GM18867 (cell line): ENCODE data around the gene CNTN1.

Experiments used
- ATAC-seq: cut with Tn5 transposase; IDR thresholded peaks from one replicate; pipeline ENCODE4 v1.9.1; 2021; ENCODE audit warnings: mild to moderate bottlenecking, moderate library complexity; ENCODE audit not compliant: unreplicated experiment

Gene CNTN1

DNA sequence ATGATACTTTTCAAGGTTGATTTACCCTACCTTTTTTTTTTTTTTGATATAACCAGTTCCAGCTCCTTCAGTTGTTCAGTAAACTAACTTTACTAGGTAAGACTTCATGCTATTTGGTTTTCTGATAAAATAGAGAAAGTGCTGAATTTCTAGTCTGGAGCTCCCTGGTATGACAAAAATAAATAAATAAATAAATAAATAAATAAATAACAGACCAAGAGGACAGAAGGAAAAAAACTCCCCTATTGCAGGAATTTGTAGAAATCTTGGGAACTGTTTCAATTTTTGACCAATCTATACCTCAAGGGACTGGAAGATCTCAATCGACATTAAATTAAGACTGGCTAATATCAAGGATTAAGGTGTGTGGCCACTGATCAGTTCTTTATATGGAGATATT lies 265.2 kb downstream of the CNTN1 start:
- ATAC-seq, result no peak

DNA sequence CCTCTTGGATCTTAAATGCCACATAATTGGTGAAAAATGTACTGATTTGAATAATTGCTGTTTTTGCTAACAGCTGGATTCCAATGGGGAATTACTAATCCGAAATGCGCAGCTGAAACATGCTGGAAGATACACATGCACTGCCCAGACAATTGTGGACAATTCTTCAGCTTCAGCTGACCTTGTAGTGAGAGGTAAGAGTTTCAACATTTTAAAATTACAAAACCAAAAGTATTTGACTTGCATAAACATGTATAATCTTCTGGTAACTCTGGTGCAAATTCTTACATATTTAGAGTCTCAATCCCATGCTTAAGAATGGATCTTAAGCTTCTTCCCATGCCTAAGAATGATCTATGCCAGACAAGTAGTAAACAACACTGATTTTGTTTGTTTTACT lies 266.8 kb downstream of the CNTN1 start:
- no peak for ATAC-seq

DNA sequence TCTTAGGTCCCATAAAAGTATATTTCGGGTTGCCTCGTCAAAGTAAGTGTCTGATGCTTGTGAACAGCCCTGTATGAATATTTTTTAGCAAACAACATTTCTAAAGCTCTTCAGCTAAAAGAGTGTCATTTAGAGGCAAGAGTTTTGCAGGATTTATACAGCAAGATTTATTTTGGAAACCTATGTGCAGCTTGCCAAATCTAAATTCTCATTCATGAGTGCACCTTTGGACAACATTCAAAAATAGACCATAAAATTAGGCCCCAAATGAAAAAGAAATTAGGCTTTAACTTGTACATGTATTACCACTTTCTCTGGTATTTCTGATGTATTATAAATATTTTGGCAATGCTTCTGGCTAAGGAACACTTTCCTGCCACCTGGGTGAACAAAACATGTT lies 271.5 kb downstream of the CNTN1 start:
- ATAC-seq, result no peak

DNA sequence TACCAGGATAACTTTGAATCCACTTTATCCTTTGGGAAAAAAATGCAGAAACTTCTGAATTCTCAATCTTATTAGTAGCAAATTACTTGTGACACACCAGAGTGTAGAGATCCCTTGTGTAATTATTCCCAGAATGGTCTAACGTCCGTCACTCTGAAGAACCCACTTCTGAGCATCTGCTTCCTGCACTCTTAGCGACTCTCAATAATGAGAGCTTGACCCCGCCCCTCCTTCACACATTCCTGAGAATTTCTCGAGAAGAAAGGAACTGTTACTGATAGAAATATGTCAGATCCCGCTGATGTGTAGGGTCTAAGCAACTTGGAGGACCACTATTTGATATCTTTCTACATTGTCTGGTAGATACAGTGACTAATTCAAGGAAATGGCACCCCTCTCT lies 277.6 kb downstream of the CNTN1 start:
- no peak for ATAC-seq

DNA sequence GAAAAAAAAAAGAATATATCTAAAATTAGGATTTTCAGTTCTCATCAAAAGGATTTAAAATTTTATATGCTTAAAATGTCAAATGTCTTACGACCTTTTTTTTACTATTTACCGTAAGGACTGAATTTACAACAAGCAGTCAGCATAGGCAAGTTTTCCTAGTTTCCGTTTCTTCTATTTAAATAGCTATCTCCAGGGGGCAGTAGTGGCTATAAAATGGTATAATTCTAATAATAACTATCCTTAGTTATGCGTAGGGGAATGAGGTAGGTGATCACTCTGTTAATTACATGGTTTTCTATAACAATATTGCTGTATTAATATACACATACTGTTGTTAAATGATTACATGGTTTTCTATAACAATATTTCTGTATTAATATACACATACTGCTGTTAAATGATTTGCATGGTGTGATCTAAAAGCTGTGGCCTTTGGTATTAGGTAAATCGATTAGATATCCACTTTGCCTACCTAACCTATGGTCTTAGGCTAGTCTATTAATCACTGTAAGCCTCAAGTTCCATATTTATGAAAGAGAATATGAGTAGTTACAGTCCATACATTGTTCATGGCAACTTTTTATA lies 278.2 kb downstream of the CNTN1 start:
- ATAC-seq, result no peak

DNA sequence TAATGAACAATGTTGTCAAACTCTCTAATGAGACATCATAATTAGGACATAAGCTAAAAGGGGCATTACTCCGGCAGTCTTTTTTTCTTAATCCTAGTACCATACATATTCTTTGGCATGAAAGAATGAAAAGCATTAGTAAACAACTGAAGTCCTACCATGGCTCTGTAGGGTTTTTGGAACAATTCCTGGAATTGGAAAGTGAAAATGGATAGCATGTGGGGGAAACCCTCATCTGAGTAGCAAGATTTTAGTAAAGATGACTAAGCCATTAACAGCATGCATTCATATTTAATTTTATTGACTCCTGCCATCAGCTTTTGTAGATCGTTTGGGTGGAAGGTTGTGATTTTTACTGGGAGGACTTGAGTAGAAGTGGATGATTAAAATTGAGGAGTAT lies 279.7 kb downstream of the CNTN1 start:
- no peak for ATAC-seq

DNA sequence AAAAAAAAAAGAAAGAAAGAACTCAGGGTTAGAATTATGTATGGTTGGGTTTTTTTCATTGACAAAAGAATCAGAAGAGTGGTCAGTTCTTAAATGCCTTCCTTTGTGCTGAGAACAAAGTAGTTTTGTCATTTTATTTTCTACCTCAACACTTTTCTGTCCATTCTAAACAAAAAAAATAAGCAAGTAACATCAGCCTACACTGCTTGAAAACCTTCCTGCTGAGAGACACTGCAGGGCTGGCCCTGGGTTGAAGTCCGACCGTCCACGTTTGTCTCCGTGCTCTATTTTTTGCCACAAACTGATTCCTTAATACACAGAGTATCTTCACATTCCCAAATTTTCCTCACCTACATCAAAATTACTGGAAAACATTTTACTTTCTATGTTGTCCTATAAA lies 284.3 kb downstream of the CNTN1 start:
- no peak for ATAC-seq

DNA sequence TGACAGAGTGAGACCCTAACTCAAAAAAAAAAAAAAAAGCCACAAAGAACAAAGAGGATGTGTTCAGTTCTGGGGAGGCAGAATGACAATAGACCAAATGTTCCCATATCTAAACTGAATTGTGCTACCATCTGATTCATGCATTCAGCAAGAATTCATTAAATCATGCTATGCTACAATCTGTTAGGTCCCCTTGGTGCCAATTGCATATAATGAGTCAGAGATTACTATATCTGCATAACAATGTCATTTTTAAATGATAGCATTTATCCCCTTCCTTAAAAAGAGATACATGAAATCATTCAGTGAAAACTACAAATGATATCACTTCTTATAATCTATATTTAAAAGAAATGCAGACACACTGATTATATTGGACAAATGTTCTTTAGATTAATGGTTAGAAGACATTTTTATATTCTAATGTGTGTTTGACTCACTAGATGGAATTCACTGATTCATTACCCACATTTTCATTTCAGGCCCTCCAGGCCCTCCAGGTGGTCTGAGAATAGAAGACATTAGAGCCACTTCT lies 288.3 kb downstream of the CNTN1 start:
- no peak for ATAC-seq

DNA sequence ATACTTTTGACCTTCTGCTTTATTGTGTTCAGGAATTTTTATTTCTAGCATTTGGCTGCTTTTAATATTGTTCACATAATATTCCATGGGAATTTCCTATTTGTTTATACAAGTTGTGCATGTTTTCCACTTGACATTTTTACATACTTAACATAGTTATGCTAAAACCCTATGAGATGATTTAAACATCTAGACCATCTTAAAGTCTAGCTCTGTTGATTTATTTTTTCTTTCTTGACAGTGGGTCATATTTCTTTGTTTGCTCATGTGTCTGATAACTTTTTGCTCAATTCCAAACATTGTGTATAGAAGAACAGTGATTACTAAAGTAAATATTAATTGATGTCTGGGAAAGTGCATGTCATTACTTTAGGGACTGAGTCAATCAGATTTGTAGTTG lies 293.8 kb downstream of the CNTN1 start:
- no peak for ATAC-seq

DNA sequence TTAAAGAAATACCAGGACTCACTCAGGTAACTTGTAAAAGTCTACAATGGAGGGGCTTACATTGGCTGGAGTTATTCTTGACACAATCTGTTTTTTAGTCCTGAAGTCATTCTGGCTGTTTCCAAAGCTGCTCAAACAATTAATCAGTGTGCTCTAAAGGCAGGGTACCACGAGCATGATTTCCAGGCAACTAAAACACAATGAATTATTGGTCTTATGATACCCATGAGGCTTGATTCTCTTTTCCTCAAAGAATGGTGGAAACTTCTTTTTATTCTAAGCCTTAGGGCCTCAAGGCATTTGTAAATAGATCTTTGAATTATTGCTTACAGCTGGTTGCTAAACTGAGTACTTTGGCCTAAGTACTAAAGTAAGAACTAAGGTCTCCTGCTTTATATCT lies 296.1 kb downstream of the CNTN1 start:
- no peak for ATAC-seq

DNA sequence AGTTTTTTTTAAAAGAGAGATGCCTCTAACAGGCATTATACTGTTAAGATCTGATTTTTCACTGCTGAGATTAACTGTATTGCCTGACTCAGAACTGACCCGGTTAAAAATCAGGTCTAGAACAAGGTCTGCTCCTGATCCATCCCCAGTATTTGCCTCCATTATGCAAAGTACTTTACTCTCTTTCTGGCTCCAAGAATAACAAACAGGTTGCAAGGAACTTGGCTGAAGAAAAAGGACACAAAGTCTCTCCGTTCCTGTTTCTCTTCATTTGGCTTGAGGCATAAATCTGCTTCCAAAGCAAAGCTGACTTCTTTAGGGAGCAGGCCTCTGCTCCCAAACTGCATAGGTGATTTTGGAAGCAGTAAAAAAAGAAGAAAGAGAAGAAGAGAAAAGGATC lies 296.6 kb downstream of the CNTN1 start:
- no peak for ATAC-seq

DNA sequence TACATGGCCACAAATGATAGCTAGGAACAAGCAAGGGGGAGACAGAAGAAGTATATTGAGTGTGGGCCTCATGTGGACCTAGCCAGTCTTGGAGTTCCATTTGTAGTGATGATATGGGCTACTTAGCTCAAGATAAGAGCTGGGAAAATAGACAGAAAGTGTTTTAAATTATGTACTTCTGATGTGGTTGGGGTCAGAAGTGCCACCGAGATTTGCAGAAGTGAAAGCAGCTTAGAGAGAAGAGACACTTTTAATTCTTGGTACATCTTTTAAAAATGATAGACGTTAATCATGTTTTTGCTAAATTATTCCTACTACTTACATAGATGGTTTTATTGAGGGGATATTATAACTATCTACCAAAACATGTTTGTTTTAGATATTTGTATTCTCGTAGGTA lies 297.5 kb downstream of the CNTN1 start:
- ATAC-seq, result peak; percentile 55

DNA sequence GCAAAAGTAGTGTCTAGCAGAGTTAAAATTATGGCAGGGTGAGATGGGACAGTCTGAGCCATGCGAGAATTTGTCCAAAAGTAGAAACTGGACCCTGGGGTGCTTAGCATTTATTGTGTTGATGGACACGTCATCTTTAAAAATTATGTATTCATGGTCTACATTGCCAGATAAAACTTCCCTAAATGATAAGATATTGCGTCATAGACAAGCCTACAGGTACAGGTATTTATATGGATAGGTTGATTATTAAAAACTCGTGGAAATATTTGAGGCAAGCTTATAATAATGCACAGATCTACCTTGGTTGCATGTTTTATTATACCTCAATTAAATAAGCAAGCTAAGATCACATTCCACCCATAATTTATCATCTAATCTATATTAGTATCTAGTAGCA lies 299.9 kb downstream of the CNTN1 start:
- no peak for ATAC-seq

DNA sequence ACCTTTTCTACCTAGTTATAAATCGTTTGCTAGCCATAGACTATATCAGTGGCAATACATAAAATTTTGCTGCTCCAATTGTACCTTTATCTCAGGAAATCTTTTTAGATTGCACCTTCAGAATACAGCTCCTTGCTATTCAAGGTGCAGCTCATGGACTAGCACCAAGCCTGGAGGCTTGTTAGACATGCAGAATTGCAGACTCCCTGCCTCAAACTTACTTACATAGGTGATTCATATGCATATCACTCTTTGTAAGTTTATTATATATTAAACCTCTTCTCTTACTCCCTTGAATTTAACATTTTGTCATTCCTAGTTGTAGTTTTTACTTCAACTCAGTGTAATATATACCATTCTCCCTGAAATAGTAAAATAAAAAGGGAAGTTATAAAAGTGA lies 300.4 kb downstream of the CNTN1 start:
- no peak for ATAC-seq

DNA sequence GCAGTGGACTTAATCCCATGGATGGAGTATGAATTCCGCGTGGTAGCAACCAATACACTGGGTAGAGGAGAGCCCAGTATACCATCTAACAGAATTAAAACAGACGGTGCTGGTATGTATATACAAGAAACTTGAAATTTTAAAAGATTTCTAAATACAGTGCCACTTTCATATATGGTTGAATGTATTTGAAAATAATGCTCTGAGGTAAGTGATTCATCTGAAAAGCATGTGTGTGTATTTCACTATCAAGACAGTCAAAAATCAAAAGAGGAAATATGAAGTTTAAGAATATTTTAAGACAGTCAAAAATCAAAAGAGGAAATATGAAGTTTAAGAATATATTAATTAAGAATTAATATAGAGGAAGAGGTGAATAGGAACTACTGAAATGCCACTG lies 300.9 kb downstream of the CNTN1 start:
- no peak for ATAC-seq

DNA sequence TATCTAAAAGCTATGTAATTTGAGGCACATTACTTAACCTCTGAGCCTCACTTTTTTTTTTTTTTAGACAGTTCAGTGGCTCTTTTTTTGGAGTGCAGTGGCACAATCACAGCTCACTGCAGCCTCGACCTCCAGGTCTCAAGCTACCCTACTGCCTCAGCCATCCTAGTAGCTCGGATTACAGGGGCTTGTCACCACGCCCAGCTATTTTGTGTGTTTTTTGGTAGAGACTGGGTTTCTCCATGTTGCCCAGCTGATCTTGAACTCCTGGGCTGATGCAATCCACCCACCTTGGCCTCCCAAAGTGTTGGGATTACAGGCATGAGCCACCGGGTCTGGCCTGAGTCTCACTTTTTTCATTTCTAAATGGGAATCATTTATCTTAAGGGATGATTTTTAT lies 303.9 kb downstream of the CNTN1 start:
- no peak for ATAC-seq

DNA sequence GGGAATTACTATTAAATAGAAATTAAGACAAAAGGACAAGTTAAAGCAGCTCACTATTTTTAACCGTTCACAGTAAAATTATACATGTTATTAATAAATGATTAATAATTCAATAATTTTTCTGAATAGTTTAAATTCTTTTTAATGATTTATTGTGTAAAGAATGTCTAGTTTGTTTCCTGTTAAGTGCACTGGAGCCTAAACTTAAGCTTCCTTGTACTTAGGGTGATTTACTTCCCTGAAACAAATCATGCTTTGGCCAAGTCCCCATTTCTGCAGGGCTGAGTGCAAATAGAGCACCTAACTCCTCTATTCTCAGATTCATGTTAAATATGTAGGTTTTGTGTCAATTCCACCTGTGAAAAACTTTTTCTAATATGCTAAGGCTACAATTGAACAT lies 307.0 kb downstream of the CNTN1 start:
- no peak for ATAC-seq

DNA sequence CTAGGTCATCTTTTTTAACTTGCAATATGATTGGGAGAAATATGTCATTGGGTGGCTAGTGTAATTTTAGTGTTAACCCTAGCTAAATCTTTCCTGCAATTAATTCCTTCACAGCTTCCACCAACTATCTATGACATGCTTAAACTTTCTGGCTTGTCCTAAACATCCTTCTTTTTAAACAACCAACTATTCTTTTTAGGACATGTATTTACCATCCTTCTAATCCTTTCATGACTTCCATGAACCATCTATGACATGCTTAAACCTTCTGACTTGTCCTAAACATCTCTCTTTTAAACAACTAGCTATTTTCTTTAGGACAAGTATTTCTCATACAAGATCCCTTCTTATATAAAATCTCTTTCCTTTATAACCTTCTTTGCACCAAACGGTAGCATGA lies 316.2 kb downstream of the CNTN1 start:
- ATAC-seq, result no peak

DNA sequence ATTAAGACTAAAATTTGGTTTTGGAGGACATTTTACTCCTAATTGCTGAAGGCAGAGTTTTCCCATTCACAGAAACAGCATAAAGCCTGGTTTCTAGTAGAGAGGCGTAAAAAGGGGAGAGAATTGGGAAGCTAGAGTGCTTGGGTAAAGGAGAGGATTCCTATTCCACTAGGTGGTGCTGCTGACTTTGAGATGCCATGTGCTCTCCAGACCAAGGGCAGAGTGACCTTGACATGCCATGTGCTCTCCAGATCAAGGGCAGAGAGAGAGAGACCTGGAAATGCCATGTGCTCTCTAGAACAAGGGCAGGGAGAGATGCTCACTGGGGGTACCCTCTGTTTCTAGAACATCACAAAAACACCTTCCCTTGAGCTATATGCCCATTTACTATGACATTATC lies 319.7 kb downstream of the CNTN1 start:
- no peak for ATAC-seq

DNA sequence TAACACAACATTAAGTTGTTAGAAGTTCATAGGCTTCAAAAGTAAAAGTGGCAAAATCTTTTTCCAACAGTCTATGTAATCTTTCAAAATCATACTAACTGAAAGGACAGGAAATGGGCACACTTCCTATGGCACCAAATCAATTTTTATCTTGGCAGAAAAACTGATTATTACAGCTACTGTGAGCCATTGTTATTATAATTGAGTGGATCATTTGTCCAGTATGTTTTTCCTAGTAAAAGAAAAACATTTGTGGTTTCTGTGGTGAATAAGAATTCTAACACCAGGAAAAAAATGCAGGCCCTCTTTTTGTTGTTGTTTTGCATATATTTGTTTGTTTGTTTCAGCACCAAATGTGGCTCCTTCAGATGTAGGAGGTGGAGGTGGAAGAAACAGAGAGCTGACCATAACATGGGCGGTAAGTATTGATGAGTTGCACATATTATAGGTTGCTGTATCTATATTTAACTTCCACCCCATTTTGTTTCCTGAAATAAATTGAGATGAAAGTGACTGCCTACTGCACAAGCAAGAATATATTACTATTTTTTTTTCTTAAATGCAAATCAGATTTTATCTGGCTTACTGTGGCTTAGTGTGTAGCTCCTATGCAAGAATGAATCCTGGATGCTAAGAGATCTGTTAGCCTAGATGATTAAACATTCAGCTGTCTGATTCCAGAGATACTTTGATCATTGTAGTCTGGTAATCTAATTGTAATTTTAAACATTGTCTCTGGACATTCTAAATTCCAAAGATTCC lies 321.8 kb downstream of the CNTN1 start:
- no peak for ATAC-seq

DNA sequence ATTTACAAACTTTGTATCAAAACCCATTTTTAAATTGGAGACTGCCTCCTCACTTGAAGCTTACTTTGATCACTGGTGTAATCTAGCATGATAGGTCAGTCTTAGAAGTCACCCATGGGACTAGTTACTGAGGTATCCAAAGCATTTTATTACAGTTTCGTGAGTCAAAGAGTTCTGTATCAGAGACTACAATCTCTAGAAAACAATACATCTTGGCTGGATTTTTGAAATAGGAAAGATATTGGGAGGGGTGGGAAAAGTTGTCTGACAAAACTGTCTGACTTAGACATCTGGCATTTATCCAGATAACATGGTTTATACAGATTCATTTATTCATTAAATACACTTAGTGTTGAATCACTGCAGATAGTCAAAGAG lies 322.4 kb downstream of the CNTN1 start:
- no peak for ATAC-seq

DNA sequence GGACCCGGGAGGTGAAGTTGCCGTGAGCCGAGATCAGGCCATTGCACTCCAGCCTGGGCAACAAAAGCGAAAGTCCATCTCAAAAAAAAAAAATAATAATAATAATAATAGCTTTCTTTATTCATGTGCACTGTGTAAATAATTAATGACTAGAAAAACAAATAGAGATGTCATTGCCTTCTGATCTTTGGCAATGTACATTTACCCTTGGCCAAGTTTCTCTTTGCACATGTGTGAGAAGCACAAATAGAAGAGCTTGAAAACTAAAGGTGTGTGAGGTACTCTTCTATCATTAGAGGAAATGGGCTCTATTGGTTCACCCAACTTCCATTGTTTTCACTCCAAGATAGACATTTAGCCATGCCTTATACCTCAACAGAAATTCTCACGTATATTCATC lies 325.8 kb downstream of the CNTN1 start:
- no peak for ATAC-seq

DNA sequence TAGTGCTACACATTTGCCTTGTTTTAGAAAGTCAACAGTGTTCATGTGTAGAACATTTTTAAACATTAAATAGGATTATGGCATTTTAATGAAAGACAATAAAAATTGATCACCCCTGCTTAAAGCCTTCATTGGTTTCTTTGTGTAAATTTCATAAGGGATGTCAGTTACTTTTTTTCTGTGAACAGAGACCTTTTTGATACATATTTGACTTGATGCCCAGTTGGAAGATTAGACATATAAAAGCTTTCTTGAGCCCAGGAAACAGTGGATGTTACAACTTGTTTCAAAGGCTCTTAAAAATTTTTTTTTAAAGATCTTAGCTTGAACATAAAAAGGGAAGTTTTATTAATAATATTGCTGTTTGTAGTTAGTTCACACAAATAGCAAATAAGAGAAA lies 327.2 kb downstream of the CNTN1 start:
- no peak for ATAC-seq
